A673 (cell line): Measurements from ENCODE around the gene SETD1A.

ENCODE experiments used
- CTCF ChIP-seq: fragments of 300-800, 200-600 bp; sonication (generic); conservative IDR thresholded peaks from 2 replicates; pipeline ENCODE4 v1.5.1; 2017; ENCODE audit warnings: low read depth, mild to moderate bottlenecking, antibody characterized with exemption, low read length, moderate library complexity, mixed read lengths
- EZH2 ChIP-seq: fragments of 200-600 bp; sonication (generic); IDR thresholded peaks from 2 replicates; pipeline ENCODE4 v1.6.1; 2017; ENCODE audit warnings: borderline replicate concordance, low read depth, mild to moderate bottlenecking, mixed read lengths, antibody characterized with exemption, low read length; ENCODE audit not compliant: poor library complexity, severe bottlenecking

GRCh38 chr16:30971298-30971697 lies 13.7 kb downstream of the SETD1A start:
- TF ChIP-seq CTCF (no peak), EZH2 (no peak)
